Measurements from ENCODE around the gene LAMA3.

The LAMA3 gene

GRCh38 chr18:23824669-23825068 lies 135.4 kb downstream of the LAMA3 start:
- no peak for DNase-seq (ENCODE audit: low read depth)

- no peak for DNase-seq (ENCODE audit: low read depth)
Observed at GRCh38 chr18:23825496-23825895, 136.2 kb downstream of the LAMA3 start.

- no peak for DNase-seq (ENCODE audit: low read depth)
Observed at GRCh38 chr18:23825978-23826405, 136.7 kb downstream of the LAMA3 start.

GRCh38 chr18:23826850-23827620 lies 137.8 kb downstream of the LAMA3 start:
- no peak for DNase-seq (ENCODE audit: low read depth)

- no peak for DNase-seq (ENCODE audit: low read depth)
Observed at GRCh38 chr18:23827681-23828080, 138.4 kb downstream of the LAMA3 start.

GRCh38 chr18:23828426-23828825 lies 139.2 kb downstream of the LAMA3 start:
- DNase-seq (ENCODE audit: low read depth) = peak; percentile 15

- no peak for DNase-seq (ENCODE audit: low read depth)
Observed at GRCh38 chr18:23832911-23833310, 143.7 kb downstream of the LAMA3 start.

GRCh38 chr18:23833714-23834113 lies 144.5 kb downstream of the LAMA3 start:
- no peak for DNase-seq (ENCODE audit: low read depth)

GRCh38 chr18:23835091-23835490 lies 145.8 kb downstream of the LAMA3 start:
- DNase-seq (ENCODE audit: low read depth) = no peak

- no peak for DNase-seq (ENCODE audit: low read depth)
Observed at GRCh38 chr18:23835506-23835905, 146.3 kb downstream of the LAMA3 start.

GRCh38 chr18:23837591-23837990 lies 148.3 kb downstream of the LAMA3 start:
- DNase-seq (ENCODE audit: low read depth) = no peak

- DNase-seq (ENCODE audit: low read depth) = no peak
Observed at GRCh38 chr18:23838233-23838632, 149.0 kb downstream of the LAMA3 start.

GRCh38 chr18:23838801-23839366 lies 149.6 kb downstream of the LAMA3 start:
- DNase-seq (ENCODE audit: low read depth) = no peak

GRCh38 chr18:23842305-23842704 lies 153.1 kb downstream of the LAMA3 start:
- DNase-seq (ENCODE audit: low read depth) = no peak

GRCh38 chr18:23844991-23845680 lies 155.9 kb downstream of the LAMA3 start:
- DNase-seq (ENCODE audit: low read depth) = no peak

GRCh38 chr18:23845988-23846630 lies 156.9 kb downstream of the LAMA3 start:
- DNase-seq (ENCODE audit: low read depth) = no peak

GRCh38 chr18:23847321-23847986 lies 158.2 kb downstream of the LAMA3 start:
- DNase-seq (ENCODE audit: low read depth) = no peak

GRCh38 chr18:23849141-23849540 lies 159.9 kb downstream of the LAMA3 start:
- no peak for DNase-seq (ENCODE audit: low read depth)

GRCh38 chr18:23850215-23850614 lies 161.0 kb downstream of the LAMA3 start:
- DNase-seq (ENCODE audit: low read depth) = no peak

GRCh38 chr18:23851470-23852002 lies 162.3 kb downstream of the LAMA3 start:
- DNase-seq (ENCODE audit: low read depth) = no peak

- DNase-seq (ENCODE audit: low read depth) = no peak
Observed at GRCh38 chr18:23852236-23853045, 163.2 kb downstream of the LAMA3 start.
